SK-N-SH (cell line): Measurements from ENCODE around the gene GLIS1. TPM values are rescaled to one million over a fixed set of nuclear protein-coding genes. Genes with fewer than 3 reads are reported as not detected.
A peak's percentile ranks its signal among the peaks of the same experiment; 100 is the strongest.

Experiments used
- CTCF ChIA-PET: fragments of 300-600, 350-600 bp; formaldehyde crosslinking; extraction: SDS; loops from one replicate; lab custom pipeline; 2021; lab: Yijun Ruan, JAX
- POLR2A ChIA-PET: fragments of 350-600 bp; sonication (Branson Sonifier 250); formaldehyde crosslinking; extraction: SDS; loops from one replicate; lab custom pipeline; 2020; ENCODE audit warnings: antibody characterized with exemption, inconsistent platforms; lab: Yijun Ruan, JAX
- DNase-seq: peaks from one replicate; pipeline ENCODE4 v3.0.0; 2012
- H2AFZ ChIP-seq: fragments of 200-600 bp; sonication (generic); 2 replicates; pipeline ENCODE4 v1.8.1; 2016; ENCODE audit warnings: antibody characterized with exemption, mild to moderate bottlenecking, low read depth
- H3F3A ChIP-seq: fragments of 200-600 bp; sonication (generic); replicated peaks from 2 replicates; pipeline ENCODE3; 2016; ENCODE audit warnings: antibody characterized with exemption, mild to moderate bottlenecking; ENCODE audit not compliant: insufficient read depth
- H3K27ac ChIP-seq, 2 experiments: fragments of 200-500 bp in 1 of 2; fragments of 200-600 bp in 1 of 2; sonication (Bioruptor generic) in 1 of 2; sonication (generic), shearing (Covaris generic) in 1 of 2; 2 replicates each; pipeline versions ENCODE4 v1.5.1 to v1.6.1; 2014 to 2016; ENCODE audit warnings: low read depth in 2 of 2, inconsistent platforms in 1 of 2, low read length in 1 of 2, mild to moderate bottlenecking in 1 of 2, mixed read lengths in 1 of 2
- H3K27me3 ChIP-seq: fragments of 200-600 bp; sonication (generic), shearing (Covaris generic); 2 replicates; pipeline ENCODE4 v1.6.1; 2016; ENCODE audit warnings: mixed run types; ENCODE audit not compliant: insufficient read depth
- H3K36me3 ChIP-seq, 2 experiments: fragments of 200-500 bp in 1 of 2; fragments of 200-600 bp in 1 of 2; sonication (Bioruptor generic) in 1 of 2; sonication (generic) in 1 of 2; replicated peaks in 1 of 2; 2 replicates each; pipeline versions ENCODE3 to v1.5.1; 2014 to 2016; ENCODE audit warnings: low read length in 1 of 2, mild to moderate bottlenecking in 1 of 2; ENCODE audit not compliant: insufficient read depth in 2 of 2, control insufficient read depth in 1 of 2
- H3K4me1 ChIP-seq, 2 experiments: fragments of 200-500 bp in 1 of 2; fragments of 200-600 bp in 1 of 2; sonication (Bioruptor generic) in 1 of 2; sonication (generic), shearing (Covaris generic) in 1 of 2; 2 replicates each; pipeline versions ENCODE4 v1.5.1 to v1.6.1; 2014 to 2016; ENCODE audit warnings: low read depth in 1 of 2, low read length in 1 of 2, mixed run types in 1 of 2; ENCODE audit not compliant: insufficient read depth in 2 of 2, control insufficient read depth in 1 of 2
- H3K4me2 ChIP-seq: fragments of 200-600 bp; sonication (generic), shearing (Covaris generic); 2 replicates; pipeline ENCODE4 v1.6.1; 2017; ENCODE audit warnings: mixed run types
- H3K4me3 ChIP-seq, 2 experiments: fragments of 200-500 bp in 1 of 2; fragments of 200-600 bp in 1 of 2; sonication (Bioruptor generic) in 1 of 2; sonication (generic), shearing (Covaris generic) in 1 of 2; 2 replicates each; pipeline versions ENCODE4 v1.5.1 to v1.8.1; 2014 to 2016; ENCODE audit warnings: low read depth in 2 of 2, inconsistent platforms in 1 of 2, low read length in 1 of 2, mild to moderate bottlenecking in 1 of 2, mixed read lengths in 1 of 2, moderate library complexity in 1 of 2
- H3K79me2 ChIP-seq: fragments of 200-600 bp; sonication (generic); 2 replicates; pipeline ENCODE4 v1.8.1; 2017; ENCODE audit warnings: mild to moderate bottlenecking; ENCODE audit not compliant: insufficient read depth
- H3K9ac ChIP-seq: fragments of 200-600 bp; sonication (generic); 2 replicates; pipeline ENCODE4 v1.6.1; 2017; ENCODE audit warnings: mixed run types
- H3K9me2 ChIP-seq: fragments of 200-600 bp; sonication (generic); 2 replicates; pipeline ENCODE4 v1.6.1; 2017; ENCODE audit warnings: mixed run types
- H3K9me3 ChIP-seq: fragments of 200-600 bp; sonication (generic); 2 replicates; pipeline ENCODE4 v1.6.1; 2017; ENCODE audit warnings: mixed run types, mild to moderate bottlenecking, moderate library complexity
- H4K20me1 ChIP-seq: fragments of 200-600 bp; sonication (generic); 2 replicates; pipeline ENCODE4 v1.6.1; 2017; ENCODE audit warnings: mild to moderate bottlenecking, mixed run types; ENCODE audit not compliant: insufficient read depth
- CHD2 ChIP-seq: fragments of 150-350 bp; IDR thresholded peaks from 2 replicates; pipeline ENCODE4 v1.6.1; 2018; ENCODE audit warnings: low read length; ENCODE audit not compliant: partially characterized antibody
- EP300 ChIP-seq, 2 experiments: IDR thresholded peaks; 2 replicates each; pipeline versions ENCODE4 v1.4.0 to v1.6.1; 2012; ENCODE audit warnings: borderline replicate concordance in 1 of 2, low read depth in 1 of 2, low read length in 1 of 2
- FOXJ3 ChIP-seq: sonication (generic); formaldehyde crosslinking; IDR thresholded peaks from 2 replicates; pipeline ENCODE4 v1.5.1; 2020; ENCODE audit warnings: mild to moderate bottlenecking, missing genetic modification reagents
- GABPA ChIP-seq: IDR thresholded peaks from 2 replicates; pipeline ENCODE4 v1.4.0; 2012; ENCODE audit warnings: low read depth, mild to moderate bottlenecking
- GATA2 ChIP-seq: sonication (generic); formaldehyde crosslinking; IDR thresholded peaks from 2 replicates; pipeline ENCODE4 v1.5.0; 2020; ENCODE audit warnings: mild to moderate bottlenecking, missing genetic modification reagents
- MXI1 ChIP-seq: IDR thresholded peaks from 2 replicates; pipeline ENCODE4 v1.6.1; 2012; ENCODE audit warnings: mild to moderate bottlenecking, low read depth, low read length, improper control_type of control experiment
- NFIC ChIP-seq: IDR thresholded peaks from 2 replicates; pipeline ENCODE4 v1.4.0; 2012; ENCODE audit warnings: borderline replicate concordance
- POLR2AphosphoS5 ChIP-seq: IDR thresholded peaks from 2 replicates; pipeline ENCODE4 v1.6.1; 2012; ENCODE audit warnings: low read depth, low read length
- RAD21 ChIP-seq: IDR thresholded peaks from 2 replicates; pipeline ENCODE4 v1.6.1; 2012; ENCODE audit warnings: mild to moderate bottlenecking, low read length
- RCOR1 ChIP-seq: fragments of 150-350 bp; IDR thresholded peaks from 2 replicates; pipeline ENCODE4 v1.6.1; 2017; ENCODE audit warnings: antibody characterized with exemption, low read length
- REST ChIP-seq: IDR thresholded peaks from 2 replicates; pipeline ENCODE4 v1.6.1; 2012; ENCODE audit warnings: mild to moderate bottlenecking, low read depth, low read length, moderate library complexity
- SIN3A ChIP-seq: IDR thresholded peaks from 2 replicates; pipeline ENCODE4 v1.6.1; 2012; ENCODE audit warnings: low read depth, mild to moderate bottlenecking, low read length, moderate library complexity, borderline replicate concordance
- TCF12 ChIP-seq: IDR thresholded peaks from 2 replicates; pipeline ENCODE4 v1.4.0; 2012
- WGBS: methylation state at CpG from one replicate; pipeline ENCODE4 v1.1.6; 2017; ENCODE audit warnings: low lambda C conversion rate; 5-methylcytosine and 5-hydroxymethylcytosine counted together
- polyA plus RNA-seq, 3 experiments: library from polyadenylated mRNA; depleted of rRNA; stranded (reverse); fragments of >200 nt; gene quantifications; 2 replicates each; pipeline ENCODE4 v1.2.3, GENCODE V29; 2012
- TF ChIP-seq, protein P1 (sequence below): IDR thresholded peaks from 2 replicates; pipeline ENCODE4; 2012

Gene GLIS1
- polyA plus RNA-seq, 1 of the 3 experiments (the other 2 are of a cell fraction): 0.13 TPM

GRCh38 chr1:53572065-53572814 is 166.7 kb downstream of the GLIS1 start:
- no peak overlapping the region for H3K9ac ChIP-seq
- TF ChIP-seq MXI1: peak; percentile 71
- TF ChIP-seq GABPA: no peak
- no peak for TF ChIP-seq SIN3A
- peak in 1 of 2 experiments; percentile 79; a peak in 2 of 4 replicates for TF ChIP-seq EP300 (IDR thresholded peaks at IDR 0.05; ENCODE audit: borderline replicate concordance in 1 of 2, low read depth in 1 of 2, low read length in 1 of 2)
- TF ChIP-seq RAD21: peak; percentile 31
- TF ChIP-seq, protein P1, sequence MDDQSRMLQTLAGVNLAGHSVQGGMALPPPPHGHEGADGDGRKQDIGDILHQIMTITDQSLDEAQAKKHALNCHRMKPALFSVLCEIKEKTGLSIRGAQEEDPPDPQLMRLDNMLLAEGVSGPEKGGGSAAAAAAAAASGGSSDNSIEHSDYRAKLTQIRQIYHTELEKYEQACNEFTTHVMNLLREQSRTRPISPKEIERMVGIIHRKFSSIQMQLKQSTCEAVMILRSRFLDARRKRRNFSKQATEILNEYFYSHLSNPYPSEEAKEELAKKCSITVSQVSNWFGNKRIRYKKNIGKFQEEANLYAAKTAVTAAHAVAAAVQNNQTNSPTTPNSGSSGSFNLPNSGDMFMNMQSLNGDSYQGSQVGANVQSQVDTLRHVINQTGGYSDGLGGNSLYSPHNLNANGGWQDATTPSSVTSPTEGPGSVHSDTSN: 0 out of 2 replicates have a peak, but pooled peaks have one; percentile 26
- peak; percentile 70 for TF ChIP-seq FOXJ3 (CRISPR knock-in tag)
- peak; percentile 93 for TF ChIP-seq RCOR1
- peak; percentile 47 for TF ChIP-seq NFIC
- 0 out of 2 replicates have a peak, but pooled peaks have one; percentile 27 for TF ChIP-seq TCF12
- TF ChIP-seq CHD2: peak; percentile 82
- no peak for TF ChIP-seq POLR2AphosphoS5
- peak; percentile 39 for TF ChIP-seq GATA2 (CRISPR knock-in tag)
- H3F3A ChIP-seq: no peaks in the 10 kb centered on the region
- H3K9me3 ChIP-seq: no peaks in the 10 kb centered on the region
- peak overlapping the region; percentile 27 to 86; a peak in 3 of 4 replicates for H3K27ac ChIP-seq
- ChIA-PET POLR2A (interaction anchor here (0.8 to 1.5 kb wide), 4 partner anchors 11 to 69 kb away, joined by 4 to 5 read pairs (median 4); no protein-coding TSS in a partner anchor), CTCF (interaction anchor here (0.9 to 1.7 kb wide), 7 partner anchors 15 to 179 kb away, joined by 3 to 7 read pairs (median 3); no protein-coding TSS in a partner anchor)
- H3K27me3 ChIP-seq: no peaks in the 10 kb centered on the region
- no peaks in the 10 kb centered on the region for H3K9me2 ChIP-seq
- no peaks in the 10 kb centered on the region for H3K36me3 ChIP-seq
- H4K20me1 ChIP-seq: no peaks in the 10 kb centered on the region
- H2AFZ ChIP-seq: no peak overlapping the region
- no peak overlapping the region for H3K4me3 ChIP-seq
- peaks cover 8 to 53% of the 10 kb centered on the region in 2 experiments; a peak in 2 of 4 replicates for H3K4me1 ChIP-seq
- peak; percentile 84 for DNase-seq
- peak overlapping the region; percentile 35; the same call in 1 of the 2 replicates for H3K4me2 ChIP-seq
- no peaks in the 10 kb centered on the region for H3K79me2 ChIP-seq
- WGBS: 26% methylated on average over 4 of the region's 4 CpGs

DNA sequence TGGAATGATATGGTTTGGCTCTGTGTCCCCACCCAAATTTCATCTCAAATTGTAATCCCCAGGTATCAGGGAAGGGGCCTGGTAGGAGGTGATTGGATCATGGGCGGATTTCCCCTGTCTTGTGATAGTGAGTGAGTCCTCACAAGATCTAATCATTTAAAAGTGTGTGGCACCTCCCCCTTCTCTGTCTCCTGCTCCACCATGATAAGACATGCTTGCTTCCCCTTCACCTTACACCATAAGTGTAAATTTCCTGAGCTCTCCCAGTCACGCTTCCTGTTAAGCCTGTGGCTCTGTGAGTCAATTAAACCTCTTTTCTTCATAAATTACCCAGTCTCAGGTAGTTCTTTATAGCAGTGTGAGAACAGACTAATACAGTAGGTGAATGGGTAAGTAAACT is 170.4 kb downstream of the GLIS1 start:
- H3K9ac ChIP-seq: no peak overlapping the region
- H3K9me3 ChIP-seq: no peaks in the 10 kb centered on the region
- H2AFZ ChIP-seq: no peak overlapping the region
- H3K9me2 ChIP-seq: no peaks in the 10 kb centered on the region
- no peaks in the 10 kb centered on the region for H3K79me2 ChIP-seq
- no peak overlapping the region for H3K27ac ChIP-seq
- DNase-seq: no peak
- POLR2A ChIA-PET: no interaction called here
- CTCF ChIA-PET: interaction anchor here (0.9 to 1.0 kb wide), 2 partner anchors 18 to 22 kb away, joined by 3 read pairs; no protein-coding TSS in a partner anchor
- no peaks in the 10 kb centered on the region for H4K20me1 ChIP-seq
- 92% methylated on average over 2 of the region's 2 CpGs for WGBS
- no peaks in the 10 kb centered on the region for H3K27me3 ChIP-seq
- H3K4me3 ChIP-seq: no peak overlapping the region
- no peak for TF ChIP-seq REST
- TF ChIP-seq EP300 (IDR thresholded peaks at IDR 0.05; ENCODE audit: borderline replicate concordance in 1 of 2, low read depth in 1 of 2, low read length in 1 of 2): no peak
- no peak for TF ChIP-seq POLR2AphosphoS5
- no peak for TF ChIP-seq TCF12
- TF ChIP-seq SIN3A: no peak
- no peak for TF ChIP-seq GATA2 (CRISPR knock-in tag)
- H3K4me2 ChIP-seq: no peak overlapping the region
- peaks cover 8 to 17% of the 10 kb centered on the region in 2 experiments; a peak in 2 of 4 replicates for H3K4me1 ChIP-seq
- no peaks in the 10 kb centered on the region for H3K36me3 ChIP-seq
- peaks cover 4% of the 10 kb centered on the region for H3F3A ChIP-seq
